ENCODE data around the gene HS6ST2. TPM values are rescaled to one million over a fixed set of nuclear protein-coding genes. Genes with fewer than 3 reads are reported as not detected.

The HS6ST2 gene
- total and polyA plus RNA-seq, 11 donors: 0.05 to 0.54 (median 0.17) TPM; not detected in 3

DNA sequence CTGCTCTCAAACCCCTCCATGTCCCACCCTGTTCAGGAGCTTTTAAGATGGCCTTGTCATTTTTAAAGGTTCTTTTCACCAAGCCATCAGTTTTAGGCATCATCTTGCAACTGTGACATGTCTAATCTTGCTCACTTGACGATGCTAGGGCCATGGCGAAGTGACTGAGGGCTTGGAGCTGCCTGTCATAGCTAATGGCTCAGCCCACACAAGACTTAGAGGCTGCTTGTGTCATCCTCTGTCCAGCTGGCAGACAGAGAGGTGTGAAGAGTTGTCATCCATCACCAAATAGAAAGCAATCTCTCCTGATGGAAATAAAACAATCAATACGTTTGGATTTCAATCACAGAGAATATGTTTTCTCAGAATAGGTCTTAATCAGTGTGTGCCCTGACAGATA, 194.9 kb downstream of the HS6ST2 start:
- H3K36me3 ChIP-seq: no peaks in the 10 kb centered on the region
- no peaks in the 10 kb centered on the region for H3K4me1 ChIP-seq
- H3K4me3 ChIP-seq: no peak overlapping the region
- H3K9me3 ChIP-seq: no peaks in the 10 kb centered on the region
- peaks cover 0 to 39% (median 0%) of the 10 kb centered on the region in 9 donors for H3K27me3 ChIP-seq
- TF ChIP-seq POLR2A (IDR thresholded peaks at IDR 0.05) (no peak), CTCF (IDR thresholded peaks at IDR 0.05) (no peak)
- no peak for DNase-seq
- ATAC-seq: no peak
- H3K27ac ChIP-seq: no peak overlapping the region
- intact Hi-C loops (cut with DNase I): no loop called here
- WGBS, 4 donors: 45 to 61% (median 55%) methylated on average over 3 of the region's 3 CpGs

DNA sequence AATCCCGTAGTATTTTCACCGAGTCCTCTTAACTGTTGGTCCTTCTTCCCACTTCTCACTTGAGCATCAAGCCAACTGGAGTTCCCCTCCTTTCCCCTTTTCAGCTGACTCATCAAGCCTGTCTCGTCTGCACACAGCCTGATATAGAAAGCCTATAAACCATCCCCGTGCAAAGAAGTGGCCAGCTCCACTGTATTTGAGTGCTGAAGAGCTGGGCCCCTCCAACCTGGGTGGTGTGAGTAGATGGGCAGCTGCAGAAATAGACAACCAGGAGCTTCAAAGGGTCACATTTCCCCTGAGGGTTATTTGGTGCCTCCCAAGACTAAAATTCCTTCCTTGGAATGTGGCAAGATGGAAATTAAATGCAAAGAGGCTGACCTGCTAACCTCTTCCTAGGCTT, 199.7 kb downstream of the HS6ST2 start:
- DNase-seq (no peak), ATAC-seq (no peak)
- Histone ChIP-seq H3K4me3 (no peak overlapping the region), H3K36me3 (no peaks in the 10 kb centered on the region), H3K4me1 (no peaks in the 10 kb centered on the region), H3K27ac (no peak overlapping the region), H3K9me3 (no peaks in the 10 kb centered on the region), H3K27me3 (peaks cover 0 to 32% (median 0%) of the 10 kb centered on the region in 9 donors)
- 44 to 66% (median 56%) methylated on average over 4 of the region's 4 CpGs for WGBS, 4 donors
- intact Hi-C loops (cut with DNase I): no loop called here
- no peak for TF ChIP-seq CTCF (IDR thresholded peaks at IDR 0.05)
- TF ChIP-seq POLR2A (IDR thresholded peaks at IDR 0.05): no peak

DNA sequence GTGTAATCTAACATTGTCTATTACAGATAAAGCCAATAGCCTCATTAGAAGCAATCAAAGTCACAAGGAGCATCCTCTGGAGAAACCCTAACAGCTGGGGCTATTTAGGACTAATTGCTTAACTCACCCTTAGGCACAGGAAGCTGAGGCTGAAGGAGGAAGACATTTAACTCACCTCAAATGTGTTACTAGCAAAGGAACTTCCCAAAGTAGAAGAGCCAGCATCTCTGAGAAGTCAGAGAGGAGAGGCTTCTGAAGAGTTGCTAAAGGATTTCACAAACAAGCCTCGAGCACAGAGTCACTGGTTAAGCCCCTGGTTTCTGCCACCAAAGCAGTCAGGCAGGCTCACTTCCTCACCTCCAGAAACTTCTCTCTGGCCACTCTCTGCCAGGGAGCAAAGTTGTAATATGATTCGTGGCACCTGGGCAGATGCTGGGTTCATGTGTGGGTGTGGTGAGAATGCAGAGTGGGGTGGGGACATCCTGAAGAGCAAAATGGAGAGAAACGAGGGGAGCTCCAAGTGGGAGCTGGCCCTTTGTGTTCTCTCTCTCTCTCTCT, 201.3 kb downstream of the HS6ST2 start:
- H3K27ac ChIP-seq: no peak overlapping the region
- DNase-seq: no peak
- no peaks in the 10 kb centered on the region for H3K4me1 ChIP-seq
- H3K27me3 ChIP-seq: peaks cover 0 to 32% (median 0%) of the 10 kb centered on the region in 9 donors
- no peak for ATAC-seq
- TF ChIP-seq CTCF (IDR thresholded peaks at IDR 0.05) (no peak), POLR2A (IDR thresholded peaks at IDR 0.05) (no peak)
- H3K4me3 ChIP-seq: no peak overlapping the region
- intact Hi-C loops (cut with DNase I): no loop called here
- H3K36me3 ChIP-seq: no peaks in the 10 kb centered on the region
- WGBS, 4 donors: 51 to 72% (median 57%) methylated on average over 3 of the region's 3 CpGs
- H3K9me3 ChIP-seq: no peaks in the 10 kb centered on the region

- Histone ChIP-seq H3K27me3 (peaks cover 0 to 28% (median 0%) of the 10 kb centered on the region in 9 donors), H3K9me3 (no peaks in the 10 kb centered on the region), H3K27ac (no peak overlapping the region), H3K36me3 (no peaks in the 10 kb centered on the region), H3K4me1 (no peaks in the 10 kb centered on the region), H3K4me3 (no peak overlapping the region)
- TF ChIP-seq POLR2A (IDR thresholded peaks at IDR 0.05) (no peak), CTCF (IDR thresholded peaks at IDR 0.05) (no peak)
- DNase-seq (no peak), ATAC-seq (no peak)
- WGBS, 4 donors: 62 to 89% (median 80%) methylated on average over 4 of the region's 4 CpGs
- intact Hi-C loops (cut with DNase I): no loop called here
Measured at GRCh38 chrX:132756439-132756838, 202.0 kb downstream of the HS6ST2 start.
